ENCODE measurements around the gene FAM120C.

The FAM120C gene, protein sequence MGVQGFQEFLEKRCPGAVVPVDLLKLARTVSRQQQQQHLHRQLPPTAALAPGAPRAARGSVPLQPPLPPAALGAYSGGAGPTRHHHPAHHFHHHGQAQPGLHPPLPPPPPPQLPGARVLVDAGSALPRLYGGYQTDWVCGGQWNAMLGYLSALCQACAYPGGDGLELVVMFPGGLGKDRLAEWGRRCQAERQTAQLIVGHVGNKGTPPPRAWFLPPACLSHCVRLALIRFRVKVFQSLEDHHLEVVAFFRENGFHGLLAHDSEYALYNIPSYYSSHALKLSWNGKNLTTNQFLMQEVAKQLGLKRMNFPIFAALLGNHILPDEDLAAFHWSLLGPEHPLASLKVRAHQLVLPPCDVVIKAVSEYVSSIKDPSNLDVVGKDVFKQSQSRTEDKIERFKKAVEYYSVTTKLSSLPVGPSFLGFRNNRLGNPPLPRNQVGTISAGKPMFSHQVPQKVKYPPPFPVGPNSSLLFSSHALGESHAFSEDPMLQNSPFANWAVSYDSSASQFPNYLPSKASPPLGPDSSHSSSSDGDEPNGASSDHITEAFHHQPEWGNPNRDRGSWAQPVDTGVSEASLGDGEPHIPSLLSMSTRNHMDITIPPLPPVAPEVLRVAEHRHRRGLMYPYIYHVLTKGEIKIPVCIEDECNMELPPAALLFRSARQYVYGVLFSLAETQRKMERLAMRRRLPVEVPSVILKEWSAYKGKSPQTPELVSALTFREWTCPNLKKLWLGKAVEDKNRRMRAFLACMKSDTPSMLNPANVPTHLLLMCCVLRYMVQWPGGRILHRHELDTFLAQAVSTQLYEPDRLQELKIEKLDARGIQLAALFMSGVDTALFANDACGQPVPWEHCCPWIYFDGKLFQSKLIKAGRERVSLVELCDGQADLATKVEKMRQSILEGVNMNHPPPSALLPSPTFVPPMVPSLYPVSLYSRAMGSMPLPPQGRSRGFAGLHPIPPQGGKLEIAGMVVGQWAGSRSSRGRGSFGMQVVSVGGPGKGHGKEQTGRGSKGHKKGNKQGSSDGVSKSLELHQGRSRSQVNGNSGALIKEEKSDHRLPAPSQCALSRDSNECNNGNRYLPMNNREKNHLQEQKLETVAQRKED

GRCh38 chrX:54182864-54183613 lies at the start of gene FAM120C:
FAM120C (minus strand) TSS chrX:54183254; CDS start chrX:54183198, 56 bp downstream.
- ChIA-PET POLR2A (interaction anchor here (0.6 kb wide), 1 partner anchor 57 kb away, joined by 3 read pairs; no protein-coding TSS in a partner anchor), CTCF (no interaction called here)
- no peak for TF ChIP-seq CTCF (IDR thresholded peaks at IDR 0.05; ENCODE audit: control extremely low read depth, extremely low read depth, low read depth, missing control alignments)
- peak; percentile 80 for DNase-seq (ENCODE audit: extremely low spot score)

- TF ChIP-seq CTCF (IDR thresholded peaks at IDR 0.05; ENCODE audit: control extremely low read depth, extremely low read depth, low read depth, missing control alignments): no peak
- ChIA-PET CTCF (no interaction called here), POLR2A (no interaction called here)
These were observed 47.5 kb upstream of the FAM120C start for GRCh38 chrX:54230435-54231148.

DNA sequence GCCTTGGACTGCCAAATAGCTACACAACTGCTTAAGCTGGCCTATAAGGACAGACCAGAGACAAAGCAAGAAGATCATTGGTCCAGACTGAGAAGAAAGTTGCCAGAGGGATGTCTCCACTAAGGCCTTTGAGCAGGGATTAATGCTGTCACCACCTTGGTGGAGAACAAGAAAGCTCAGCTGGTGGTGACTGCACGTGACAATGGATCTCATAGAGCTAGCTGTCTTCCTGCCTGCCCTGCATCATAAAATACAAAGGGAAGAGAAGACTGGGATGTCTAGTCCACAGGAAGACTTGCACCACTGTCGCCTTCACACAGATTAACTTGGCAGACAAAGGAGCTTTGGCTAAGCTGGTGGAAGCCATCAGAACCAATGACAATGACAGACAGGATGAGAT lies 40.5 kb upstream of the FAM120C start:
- CTCF ChIA-PET: no interaction called here
- DNase-seq (ENCODE audit: extremely low spot score): no peak
- POLR2A ChIA-PET: no interaction called here
- TF ChIP-seq CTCF (IDR thresholded peaks at IDR 0.05; ENCODE audit: control extremely low read depth, extremely low read depth, low read depth, missing control alignments): no peak

More at GRCh38 chrX:54230435-54231148, 47.5 kb upstream of the FAM120C start:
- no peak for DNase-seq (ENCODE audit: extremely low spot score)

DNA sequence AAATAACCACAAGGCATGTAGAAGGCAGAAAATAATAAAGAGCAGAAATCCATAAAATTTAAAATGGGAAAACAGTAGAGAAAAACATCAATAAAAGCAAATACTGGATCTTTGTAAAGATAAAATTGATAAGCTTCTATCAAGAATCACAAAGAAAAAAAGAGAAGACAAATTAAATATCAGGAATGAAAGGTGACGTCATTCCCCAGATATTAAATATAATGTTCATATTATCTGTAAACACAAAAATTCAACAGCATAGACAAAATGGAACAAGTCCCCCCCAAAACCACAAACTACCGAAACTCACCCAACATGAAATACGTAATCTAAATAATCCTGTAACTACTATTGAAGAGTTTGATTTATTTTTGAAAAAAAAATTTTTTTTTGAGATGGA lies 30.5 kb upstream of the FAM120C start:
- DNase-seq (ENCODE audit: extremely low spot score): no peak
- POLR2A ChIA-PET: no interaction called here
- CTCF ChIA-PET: no interaction called here
- no peak for TF ChIP-seq CTCF (IDR thresholded peaks at IDR 0.05; ENCODE audit: control extremely low read depth, extremely low read depth, low read depth, missing control alignments)

- POLR2A ChIA-PET: no interaction called here
- CTCF ChIA-PET: no interaction called here
- no peak for TF ChIP-seq CTCF (IDR thresholded peaks at IDR 0.05; ENCODE audit: control extremely low read depth, extremely low read depth, low read depth, missing control alignments)
- DNase-seq (ENCODE audit: extremely low spot score): no peak
These were observed 25.5 kb upstream of the FAM120C start for GRCh38 chrX:54208531-54208930.
